Body of pancreas (tissue), 4 donors: ENCODE measurements around the gene NAA50. TPM values are rescaled to one million over a fixed set of nuclear protein-coding genes. Genes with fewer than 3 reads are reported as not detected.

Experiments
- ATAC-seq: fragments of 150-250 bp; one replicate; pipeline ENCODE4 v1.9.1; 2016
- DNase-seq, 4 donors: peaks; one replicate each; pipeline ENCODE4 v3.0.0-alpha.2; 2019
- H3K27ac ChIP-seq, 4 donors: fragments of 200-600 bp; sonication (generic); 1 replicate in 3 of 4; 2 replicates in 1 of 4; pipeline versions ENCODE4 v1.5.1 to v1.6.1; 2016 to 2019; ENCODE audit warnings: mild to moderate bottlenecking in 1 of 4, mixed read lengths in 1 of 4, moderate library complexity in 1 of 4
- H3K27me3 ChIP-seq, 2 donors: fragments of 200-600 bp; sonication (generic); one replicate each; pipeline ENCODE4 v1.6.0; 2016; ENCODE audit warnings: mild to moderate bottlenecking in 1 of 2
- H3K36me3 ChIP-seq, 2 donors: fragments of 200-600 bp; sonication (generic); replicated peaks in 1 of 2; 2 replicates each; pipeline ENCODE4 v1.5.1; 2016; ENCODE audit warnings: low read depth in 2 of 2; ENCODE audit not compliant: insufficient read depth in 1 of 2
- H3K4me1 ChIP-seq: fragments of 200-600 bp; sonication (generic); one replicate; pipeline ENCODE4 v1.6.0; 2016
- H3K4me3 ChIP-seq, 2 donors: fragments of 200-600 bp; sonication (generic); 1 replicate in 1 of 2; 2 replicates in 1 of 2; pipeline ENCODE4 v1.5.1; 2016 to 2019
- H3K9me3 ChIP-seq, 3 donors: fragments of 200-600 bp; sonication (generic); 1 replicate in 2 of 3; 2 replicates in 1 of 3; pipeline ENCODE4 v1.5.1; 2016
- POLR2A ChIP-seq, 3 donors: fragments of 450-650 bp; IDR thresholded peaks; one replicate each; pipeline ENCODE4 v1.6.1; 2016; ENCODE audit warnings: antibody characterized with exemption in 3 of 3, mild to moderate bottlenecking in 2 of 3
- WGBS, 2 donors: methylation state at CpG; one replicate each; pipeline ENCODE4 v1.1.5; 2017; 5-methylcytosine and 5-hydroxymethylcytosine counted together
- intact Hi-C: fragments of 100-400 bp; cut with DNase I; formaldehyde crosslinking; loops from one replicate; pipeline ENCODE4 v1.15.1; 2023
- total RNA-seq, 2 donors: library from RNA; depleted of rRNA; stranded (reverse); fragments of >200 nt; gene quantifications; one replicate each; pipeline ENCODE4 v1.1.0, GENCODE V29; 2016
- TF ChIP-seq, protein P1 (sequence below), 7 experiments: fragments of 450-650 bp in 4 of 7; fragments of 200-600 bp in 3 of 7; sonication (generic) in 3 of 7; IDR thresholded peaks; one replicate each; pipeline ENCODE4 v1.5.1; 2016 to 2019; ENCODE audit warnings: antibody characterized with exemption in 7 of 7

Gene NAA50
- total RNA-seq, 2 donors from 2014 or later, result 32.2 to 93.6 TPM

DNA sequence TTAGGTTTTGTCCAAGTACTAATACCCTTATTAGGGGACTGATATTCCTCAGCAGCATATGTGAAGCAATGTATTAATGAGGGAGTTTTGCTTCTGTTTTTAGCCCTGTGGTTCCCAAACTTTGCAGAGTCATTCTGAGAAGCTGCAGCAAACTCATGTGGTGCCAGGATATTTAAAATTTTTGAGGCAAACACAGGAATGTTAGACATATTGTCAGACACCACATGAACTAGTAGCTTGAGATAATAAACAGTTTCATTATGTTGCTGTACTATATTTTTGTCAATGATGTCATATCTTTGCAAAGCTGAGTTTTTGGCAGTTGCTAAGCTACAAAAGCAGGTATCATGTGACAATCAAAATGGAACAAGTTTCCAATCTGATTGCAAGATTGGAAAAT is 37.4 kb upstream of the NAA50 start:
- Histone ChIP-seq H3K27me3 (no peaks in the 10 kb centered on the region), H3K27ac (peak overlapping the region in 1 of 4 donors; percentile 12), H3K4me3 (no peak overlapping the region), H3K9me3 (no peaks in the 10 kb centered on the region), H3K36me3 (peaks cover 0 to 13% of the 10 kb centered on the region in 2 donors), H3K4me1 (no peaks in the 10 kb centered on the region)
- ATAC-seq, result peak; percentile 69
- no peak for DNase-seq
- intact Hi-C loops, result no loop called here
- TF ChIP-seq, protein P1, sequence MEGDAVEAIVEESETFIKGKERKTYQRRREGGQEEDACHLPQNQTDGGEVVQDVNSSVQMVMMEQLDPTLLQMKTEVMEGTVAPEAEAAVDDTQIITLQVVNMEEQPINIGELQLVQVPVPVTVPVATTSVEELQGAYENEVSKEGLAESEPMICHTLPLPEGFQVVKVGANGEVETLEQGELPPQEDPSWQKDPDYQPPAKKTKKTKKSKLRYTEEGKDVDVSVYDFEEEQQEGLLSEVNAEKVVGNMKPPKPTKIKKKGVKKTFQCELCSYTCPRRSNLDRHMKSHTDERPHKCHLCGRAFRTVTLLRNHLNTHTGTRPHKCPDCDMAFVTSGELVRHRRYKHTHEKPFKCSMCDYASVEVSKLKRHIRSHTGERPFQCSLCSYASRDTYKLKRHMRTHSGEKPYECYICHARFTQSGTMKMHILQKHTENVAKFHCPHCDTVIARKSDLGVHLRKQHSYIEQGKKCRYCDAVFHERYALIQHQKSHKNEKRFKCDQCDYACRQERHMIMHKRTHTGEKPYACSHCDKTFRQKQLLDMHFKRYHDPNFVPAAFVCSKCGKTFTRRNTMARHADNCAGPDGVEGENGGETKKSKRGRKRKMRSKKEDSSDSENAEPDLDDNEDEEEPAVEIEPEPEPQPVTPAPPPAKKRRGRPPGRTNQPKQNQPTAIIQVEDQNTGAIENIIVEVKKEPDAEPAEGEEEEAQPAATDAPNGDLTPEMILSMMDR (IDR thresholded peaks at IDR 0.05), result no peak
- no peak for TF ChIP-seq POLR2A (IDR thresholded peaks at IDR 0.05)

DNA sequence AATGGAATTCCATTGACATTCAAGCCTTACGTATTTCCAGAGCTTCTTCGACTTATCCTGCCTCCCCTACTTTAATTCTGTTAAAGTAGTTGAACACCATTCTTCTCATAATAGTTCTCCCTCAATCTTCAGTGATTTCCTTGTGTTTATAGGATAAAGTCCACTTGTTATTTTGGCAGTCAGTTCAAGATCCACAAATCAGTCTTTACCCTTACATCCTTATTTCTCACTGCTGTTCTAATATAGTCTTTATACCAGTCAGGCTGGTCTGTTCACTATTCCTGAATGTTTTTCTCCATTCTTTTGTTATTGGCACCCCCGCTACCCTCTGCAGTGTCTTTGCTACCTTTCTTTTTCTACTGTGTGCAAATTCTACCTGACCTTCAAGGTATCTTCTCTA is 30.5 kb upstream of the NAA50 start:
- H3K36me3 ChIP-seq, result no peaks in the 10 kb centered on the region
- intact Hi-C loops, result no loop called here
- DNase-seq (no peak), ATAC-seq (no peak)
- H3K9me3 ChIP-seq, result no peaks in the 10 kb centered on the region
- H3K27me3 ChIP-seq, result no peaks in the 10 kb centered on the region
- H3K4me3 ChIP-seq, result no peak overlapping the region
- 49 to 51% methylated on average over 3 of the region's 3 CpGs for WGBS, 2 donors
- no peak overlapping the region for H3K27ac ChIP-seq
- H3K4me1 ChIP-seq, result peaks cover 20% of the 10 kb centered on the region
- no peak for TF ChIP-seq POLR2A (IDR thresholded peaks at IDR 0.05)
- TF ChIP-seq, protein P1 (IDR thresholded peaks at IDR 0.05), result no peak

DNA sequence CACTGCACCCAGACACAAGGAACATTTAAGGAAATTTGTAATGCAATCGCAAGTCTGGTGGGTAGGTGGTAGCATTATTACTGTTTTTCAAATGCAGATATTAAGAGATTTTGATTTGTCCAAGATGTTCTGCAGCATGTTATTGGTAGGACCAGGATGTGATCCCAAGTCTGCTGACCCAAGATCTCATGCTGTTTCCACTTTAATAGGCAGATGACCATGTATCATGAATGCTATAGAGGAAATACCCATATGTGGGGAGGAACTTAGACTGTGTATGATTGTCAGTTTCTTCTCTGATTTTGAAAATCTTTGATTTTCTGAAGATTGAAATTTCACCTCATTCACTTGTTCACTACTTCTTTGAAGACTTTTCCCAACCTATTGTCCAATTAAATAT is 29.5 kb upstream of the NAA50 start:
- no peak overlapping the region for H3K4me3 ChIP-seq
- peaks cover 20% of the 10 kb centered on the region for H3K4me1 ChIP-seq
- no peak for ATAC-seq
- no peaks in the 10 kb centered on the region for H3K27me3 ChIP-seq
- intact Hi-C loops, result no loop called here
- no peaks in the 10 kb centered on the region for H3K36me3 ChIP-seq
- TF ChIP-seq, protein P1 (IDR thresholded peaks at IDR 0.05), result no peak
- WGBS, 2 donors, result 83 to 100% methylated on average over 1 of the region's 1 CpG
- H3K9me3 ChIP-seq, result no peaks in the 10 kb centered on the region
- DNase-seq, result no peak
- H3K27ac ChIP-seq, result no peak overlapping the region

DNA sequence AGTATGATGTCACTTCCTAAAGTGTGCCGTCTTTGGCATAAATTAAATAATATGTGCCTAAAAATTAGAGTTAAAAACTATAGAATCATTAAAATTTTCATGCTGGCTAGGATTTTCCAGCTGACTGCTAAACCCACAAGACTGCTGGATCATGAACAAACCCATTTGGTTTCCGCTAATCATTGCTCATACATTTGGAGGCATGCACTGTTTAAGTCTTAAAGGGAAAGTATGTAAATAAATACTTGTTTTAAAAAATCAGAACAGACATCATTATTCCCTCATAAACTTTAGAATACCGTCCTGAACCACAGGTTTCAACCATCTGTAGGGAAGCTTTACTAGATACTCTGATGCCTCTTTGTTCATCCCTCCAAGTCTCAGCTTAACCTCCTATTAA is 27.3 kb upstream of the NAA50 start:
- ATAC-seq (no peak), DNase-seq (no peak)
- Histone ChIP-seq H3K27ac (no peak overlapping the region), H3K4me3 (no peak overlapping the region), H3K4me1 (peaks cover 20% of the 10 kb centered on the region), H3K27me3 (no peaks in the 10 kb centered on the region), H3K9me3 (no peaks in the 10 kb centered on the region), H3K36me3 (no peaks in the 10 kb centered on the region)
- TF ChIP-seq, protein P1 (IDR thresholded peaks at IDR 0.05), result no peak
- intact Hi-C loops, result no loop called here
- 85 to 90% methylated on average over 3 of the region's 3 CpGs for WGBS, 2 donors

DNA sequence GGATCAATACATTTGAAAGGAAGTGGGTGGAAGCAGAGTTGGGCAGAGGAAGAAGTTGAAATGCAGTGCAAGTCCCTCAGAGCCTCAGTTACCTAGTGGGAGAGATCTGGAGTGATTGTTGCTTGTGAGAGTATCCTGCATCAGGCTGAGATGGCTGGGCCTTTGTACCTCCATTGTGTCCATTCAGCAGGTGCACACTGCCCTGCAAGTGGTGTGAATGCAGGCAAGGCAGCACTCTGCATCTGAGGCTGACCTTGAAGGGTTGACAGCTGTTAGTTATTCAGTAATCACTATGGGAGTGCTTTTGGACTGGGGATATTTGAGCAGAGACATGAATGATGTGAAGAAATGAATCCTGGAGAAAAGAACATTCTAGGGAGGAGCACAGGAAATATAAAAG is 25.9 kb upstream of the NAA50 start:
- H3K27ac ChIP-seq, result no peak overlapping the region
- H3K4me1 ChIP-seq, result peaks cover 20% of the 10 kb centered on the region
- peak; percentile 56 for ATAC-seq
- H3K27me3 ChIP-seq, result no peaks in the 10 kb centered on the region
- H3K9me3 ChIP-seq, result no peaks in the 10 kb centered on the region
- H3K36me3 ChIP-seq, result no peaks in the 10 kb centered on the region
- no peak overlapping the region for H3K4me3 ChIP-seq
- intact Hi-C loops, result no loop called here
- no peak for TF ChIP-seq POLR2A (IDR thresholded peaks at IDR 0.05)
- TF ChIP-seq, protein P1 (IDR thresholded peaks at IDR 0.05), result no peak
- DNase-seq, result peak in 3 of 4 donors; percentile 23 to 55 (median 30)
